ENCODE results near the gene EMX1.

Gene EMX1

GRCh38 chr2:72983500-72984161 lies 66.3 kb downstream of the EMX1 start:
- no peak for ATAC-seq

- no peak for ATAC-seq
Observed at GRCh38 chr2:72984172-72984671, 66.9 kb downstream of the EMX1 start.

All from activated CD4-positive, CD25-positive, alpha-beta regulatory T cell treated with anti-CD3 and anti-CD28 coated beads, Interleukin-2, amount 50 U/mL, for 24 hours (primary cell).